Keratinocyte (primary cell): ENCODE data around the gene GATA5.

ENCODE experiments used
- EZH2 ChIP-seq: IDR thresholded peaks from one replicate; pipeline ENCODE4 v1.6.1; 2012; ENCODE audit warnings: inconsistent platforms, mild to moderate bottlenecking, low read length, moderate library complexity
- TF ChIP-seq, protein P1 (sequence below), 3 experiments: IDR thresholded peaks in 1 of 3; conservative IDR thresholded peaks in 1 of 3; optimal IDR thresholded peaks in 1 of 3; 2 replicates in 2 of 3; 3 replicates in 1 of 3; pipeline versions ENCODE3 to v1.5.1; 2011; ENCODE audit warnings: low read length in 3 of 3, mild to moderate bottlenecking in 3 of 3, moderate library complexity in 2 of 3, control low read depth in 1 of 3, inconsistent platforms in 1 of 3; ENCODE audit not compliant: insufficient read depth in 2 of 3; ENCODE audit errors: extremely low read depth in 1 of 3

DNA sequence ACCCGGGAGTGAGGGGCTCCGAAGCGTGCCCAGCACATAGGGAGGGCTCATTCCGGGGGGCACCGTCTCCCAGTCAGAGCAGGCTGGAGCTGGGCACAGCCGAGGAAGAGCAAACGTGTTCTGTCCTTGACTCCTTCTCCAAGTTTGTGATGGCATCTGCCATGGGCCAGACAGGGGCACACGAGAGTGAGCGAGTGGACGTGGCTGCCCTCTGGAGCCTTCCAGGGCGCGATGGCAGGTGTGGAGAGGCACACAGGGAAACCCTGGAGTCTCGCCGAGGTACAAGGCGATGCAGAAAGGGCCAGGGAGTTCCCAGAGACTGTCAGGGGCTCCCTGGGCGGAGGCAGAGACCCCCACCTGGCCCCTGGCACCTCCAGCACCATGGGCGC, 9.9 kb upstream of the GATA5 start:
- TF ChIP-seq, protein P1, sequence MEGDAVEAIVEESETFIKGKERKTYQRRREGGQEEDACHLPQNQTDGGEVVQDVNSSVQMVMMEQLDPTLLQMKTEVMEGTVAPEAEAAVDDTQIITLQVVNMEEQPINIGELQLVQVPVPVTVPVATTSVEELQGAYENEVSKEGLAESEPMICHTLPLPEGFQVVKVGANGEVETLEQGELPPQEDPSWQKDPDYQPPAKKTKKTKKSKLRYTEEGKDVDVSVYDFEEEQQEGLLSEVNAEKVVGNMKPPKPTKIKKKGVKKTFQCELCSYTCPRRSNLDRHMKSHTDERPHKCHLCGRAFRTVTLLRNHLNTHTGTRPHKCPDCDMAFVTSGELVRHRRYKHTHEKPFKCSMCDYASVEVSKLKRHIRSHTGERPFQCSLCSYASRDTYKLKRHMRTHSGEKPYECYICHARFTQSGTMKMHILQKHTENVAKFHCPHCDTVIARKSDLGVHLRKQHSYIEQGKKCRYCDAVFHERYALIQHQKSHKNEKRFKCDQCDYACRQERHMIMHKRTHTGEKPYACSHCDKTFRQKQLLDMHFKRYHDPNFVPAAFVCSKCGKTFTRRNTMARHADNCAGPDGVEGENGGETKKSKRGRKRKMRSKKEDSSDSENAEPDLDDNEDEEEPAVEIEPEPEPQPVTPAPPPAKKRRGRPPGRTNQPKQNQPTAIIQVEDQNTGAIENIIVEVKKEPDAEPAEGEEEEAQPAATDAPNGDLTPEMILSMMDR (optimal IDR thresholded peaks at IDR 0.05 in 1 of 3, IDR thresholded peaks at IDR 0.05 in 1 of 3, conservative IDR thresholded peaks at IDR 0.05 in 1 of 3; ENCODE audit: extremely low read depth in 1 of 3, insufficient read depth in 2 of 3, low read length in 3 of 3), result no peak
- TF ChIP-seq EZH2, result no peak
